Activated T-helper 2 cell treated with anti-CD3 and anti-CD28 coated beads, Interferon-gamma antibody, Interleukin-2, Interleukin-4, amounts not matched to agents 10 μg/mL and 5 μg/mL and 100 μg/mL, durations not matched to agents 14 hours and 24 hours and 36 hours (primary cell): ENCODE results near the gene COX10. TPM values are rescaled to one million over a fixed set of nuclear protein-coding genes. Genes with fewer than 3 reads are reported as not detected.
"Not testable (repeated sequence)": the region's sequence is repeated elsewhere in the genome, so short reads cannot be mapped to it uniquely, and the experiment has no call there.

Experiments
- DNase-seq: peaks from one replicate; pipeline ENCODE4 v3.0.0; 2021; ENCODE audit warnings: low spot score
- H3K27ac Mint-ChIP-seq: one replicate; pipeline ENCODE4 v1.8.0; 2021; ENCODE audit warnings: mixed read lengths
- H3K27me3 Mint-ChIP-seq: one replicate; pipeline ENCODE4 v1.8.0; 2021; ENCODE audit warnings: low read depth, mixed read lengths
- H3K36me3 Mint-ChIP-seq: one replicate; pipeline ENCODE4 v1.8.0; 2021; ENCODE audit warnings: low read depth, mixed read lengths
- H3K4me1 Mint-ChIP-seq: one replicate; pipeline ENCODE4 v1.8.0; 2021; ENCODE audit warnings: low read depth, mixed read lengths
- H3K4me3 Mint-ChIP-seq: one replicate; pipeline ENCODE4 v1.8.0; 2021; ENCODE audit warnings: low read depth, mild to moderate bottlenecking, moderate library complexity, mixed read lengths
- H3K9me3 Mint-ChIP-seq: one replicate; pipeline ENCODE4 v1.8.0; 2021; ENCODE audit warnings: mixed read lengths
- intact Hi-C: fragments of 100-400 bp; cut with micrococcal nuclease; formaldehyde crosslinking; loops from one replicate; pipeline ENCODE4 v1.15.1; 2023
- total RNA-seq: library from RNA; stranded (reverse); gene quantifications from 2 replicates; pipeline ENCODE4 v1.2.3, GENCODE V29; 2022

COX10 gene
- total RNA-seq, 1 donor from 2014 or later = 24.9 TPM

- H3K9me3 Mint-ChIP-seq, H3K27me3 Mint-ChIP-seq, H3K36me3 Mint-ChIP-seq, DNase-seq, H3K27ac Mint-ChIP-seq, H3K4me3 Mint-ChIP-seq, intact Hi-C loops, H3K4me1 Mint-ChIP-seq: not testable (repeated sequence)
These were observed 161.9 kb downstream of the COX10 start for GRCh38 chr17:14231187-14231586.

GRCh38 chr17:14235047-14235446 lies 165.7 kb downstream of the COX10 start:
- H3K9me3 Mint-ChIP-seq, H3K27ac Mint-ChIP-seq, DNase-seq, H3K27me3 Mint-ChIP-seq, H3K36me3 Mint-ChIP-seq, intact Hi-C loops, H3K4me1 Mint-ChIP-seq, H3K4me3 Mint-ChIP-seq: not testable (repeated sequence)

- H3K27me3 Mint-ChIP-seq, H3K4me1 Mint-ChIP-seq, intact Hi-C loops, H3K36me3 Mint-ChIP-seq, DNase-seq, H3K27ac Mint-ChIP-seq, H3K4me3 Mint-ChIP-seq, H3K9me3 Mint-ChIP-seq: not testable (repeated sequence)
These were observed 166.7 kb downstream of the COX10 start for GRCh38 chr17:14236032-14236431.

GRCh38 chr17:14236762-14237161 lies 167.5 kb downstream of the COX10 start, which contains the start of gene CDRT15:
Gene CDRT15, minus strand, starts transcription at chr17:14236862. Its CDS starts 29 bp downstream, at chr17:14236833.
- H3K27ac Mint-ChIP-seq, intact Hi-C loops, H3K9me3 Mint-ChIP-seq, DNase-seq, H3K36me3 Mint-ChIP-seq, H3K4me3 Mint-ChIP-seq, H3K27me3 Mint-ChIP-seq, H3K4me1 Mint-ChIP-seq: not testable (repeated sequence)

- H3K9me3 Mint-ChIP-seq, H3K4me3 Mint-ChIP-seq, DNase-seq, H3K4me1 Mint-ChIP-seq, H3K27ac Mint-ChIP-seq, intact Hi-C loops, H3K36me3 Mint-ChIP-seq, H3K27me3 Mint-ChIP-seq: not testable (repeated sequence)
These were observed 170.0 kb downstream of the COX10 start for GRCh38 chr17:14239271-14239670.

- peaks cover 33% of the 10 kb centered on the region for H3K27me3 Mint-ChIP-seq
- H3K4me3 Mint-ChIP-seq = no peak overlapping the region
- no peak for DNase-seq
- H3K4me1 Mint-ChIP-seq = no peaks in the 10 kb centered on the region
- H3K36me3 Mint-ChIP-seq = no peaks in the 10 kb centered on the region
- intact Hi-C loops = no loop called here
- H3K27ac Mint-ChIP-seq = no peak overlapping the region
- no peaks in the 10 kb centered on the region for H3K9me3 Mint-ChIP-seq
These were observed 175.7 kb downstream of the COX10 start for GRCh38 chr17:14245002-14245401.

GRCh38 chr17:14245629-14246028 lies 176.3 kb downstream of the COX10 start:
- no peaks in the 10 kb centered on the region for H3K36me3 Mint-ChIP-seq
- H3K27me3 Mint-ChIP-seq = peaks cover 33% of the 10 kb centered on the region
- H3K4me3 Mint-ChIP-seq = no peak overlapping the region
- H3K9me3 Mint-ChIP-seq = no peaks in the 10 kb centered on the region
- no peak overlapping the region for H3K27ac Mint-ChIP-seq
- no peak for DNase-seq
- intact Hi-C loops = no loop called here
- no peaks in the 10 kb centered on the region for H3K4me1 Mint-ChIP-seq

Other genes with a start within 250 kb of the COX10 start
- gene CDRT15, start 167.4 kb downstream of the COX10 start, total RNA-seq = not detected in 2 replicates
- 8.6 and 9.8 TPM in 2 replicates for gene HS3ST3B1, start 231.6 kb downstream of the COX10 start, total RNA-seq